Epidermal melanocyte (primary cell): ENCODE results near the gene DIO1.

Source experiments
- DNase-seq: peaks from one replicate; pipeline ENCODE4 v3.0.0; 2011; ENCODE audit warnings: low spot score; ENCODE audit not compliant: insufficient read length

DIO1 gene

DNA sequence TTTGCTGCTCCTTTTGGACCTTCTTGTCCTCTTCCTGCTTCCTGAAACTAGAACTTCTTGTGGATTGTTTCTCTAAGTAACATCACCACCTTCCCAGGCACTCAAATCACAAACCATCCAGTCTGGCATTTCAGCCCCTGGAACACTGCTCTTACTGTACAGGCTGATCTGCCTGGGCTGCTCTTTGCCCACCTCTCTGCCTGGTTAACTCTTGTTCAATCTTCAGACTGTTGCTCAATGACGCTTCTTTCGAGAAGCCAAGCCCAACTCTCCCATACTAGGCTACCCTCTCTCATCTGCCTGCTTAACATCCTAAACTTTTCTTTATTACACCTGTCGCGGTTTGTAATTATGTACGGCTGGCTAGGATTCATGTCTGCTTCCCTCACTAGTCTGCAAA is 657 bp downstream of the DIO1 start:
- DNase-seq, result no peak

DNA sequence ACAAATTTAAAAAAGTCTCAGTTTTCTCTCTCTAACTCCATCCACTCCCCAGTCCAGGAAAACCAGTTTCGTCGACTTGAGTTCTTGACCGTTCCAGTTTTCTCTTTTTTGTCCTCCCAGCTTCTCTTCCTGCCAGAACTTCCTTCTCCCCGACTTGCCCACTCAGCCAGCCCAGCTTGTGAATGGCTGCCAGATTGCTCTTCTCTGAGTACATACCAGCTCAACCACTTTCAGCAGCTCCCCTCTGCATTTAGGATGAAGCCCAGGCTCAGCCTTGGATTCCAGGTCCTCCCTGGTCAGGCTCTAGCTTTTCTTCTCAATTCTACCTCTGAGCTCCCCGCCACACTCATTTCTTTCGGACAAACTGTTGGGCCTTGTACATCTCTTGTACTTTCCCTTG is 1.4 kb downstream of the DIO1 start:
- no peak for DNase-seq

DNA sequence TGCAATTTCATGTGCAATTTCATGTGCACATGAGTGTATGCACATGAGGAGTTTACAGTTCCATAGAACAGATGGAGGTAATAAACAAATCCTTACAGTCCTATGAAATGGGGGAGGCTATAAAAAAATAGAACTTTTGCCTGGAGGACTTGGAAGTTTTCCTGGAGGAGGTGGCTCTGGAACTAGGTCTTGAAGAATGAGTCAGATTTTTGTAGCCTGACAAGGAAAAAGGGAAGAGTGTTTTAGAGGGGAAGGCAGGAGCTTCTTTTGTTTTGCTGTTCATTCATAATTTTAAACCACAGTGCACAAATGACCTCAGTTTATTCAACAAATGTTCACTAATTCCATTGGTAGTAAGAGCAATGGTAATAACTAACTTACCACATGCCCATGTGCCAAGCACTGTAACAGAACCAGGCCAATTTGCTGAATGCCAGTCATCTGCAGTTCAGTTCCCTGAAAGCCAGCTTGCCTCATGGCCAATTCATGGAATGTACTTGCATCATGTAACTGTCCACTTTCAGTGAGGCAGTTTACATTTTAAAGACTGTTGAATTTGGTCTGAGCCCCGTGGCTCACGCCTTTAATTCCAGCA is 2.7 kb downstream of the DIO1 start:
- peak; percentile 53 for DNase-seq

GRCh38 chr1:53899206-53899628 is 5.2 kb downstream of the DIO1 start:
- no peak for DNase-seq

DNA sequence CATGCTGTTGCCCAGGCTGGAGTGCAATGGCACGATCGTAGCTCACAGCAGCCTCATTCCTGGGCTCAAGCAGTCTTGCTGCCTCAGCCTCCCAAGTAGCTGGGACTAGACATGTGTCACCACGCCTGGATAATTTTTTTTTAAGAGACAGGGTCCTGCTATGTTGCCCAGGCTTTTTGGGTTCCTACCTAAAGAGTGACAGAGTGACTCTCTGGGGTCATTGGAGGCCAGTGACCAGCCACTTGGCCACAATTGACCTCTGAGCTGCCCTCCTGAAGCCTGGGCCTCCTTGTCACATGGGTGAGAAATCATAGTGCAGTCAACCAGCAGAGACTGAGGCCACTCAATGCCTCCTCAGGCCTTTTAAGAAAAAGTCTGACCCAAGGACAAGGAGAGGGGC is 5.7 kb downstream of the DIO1 start:
- DNase-seq, result no peak

DNA sequence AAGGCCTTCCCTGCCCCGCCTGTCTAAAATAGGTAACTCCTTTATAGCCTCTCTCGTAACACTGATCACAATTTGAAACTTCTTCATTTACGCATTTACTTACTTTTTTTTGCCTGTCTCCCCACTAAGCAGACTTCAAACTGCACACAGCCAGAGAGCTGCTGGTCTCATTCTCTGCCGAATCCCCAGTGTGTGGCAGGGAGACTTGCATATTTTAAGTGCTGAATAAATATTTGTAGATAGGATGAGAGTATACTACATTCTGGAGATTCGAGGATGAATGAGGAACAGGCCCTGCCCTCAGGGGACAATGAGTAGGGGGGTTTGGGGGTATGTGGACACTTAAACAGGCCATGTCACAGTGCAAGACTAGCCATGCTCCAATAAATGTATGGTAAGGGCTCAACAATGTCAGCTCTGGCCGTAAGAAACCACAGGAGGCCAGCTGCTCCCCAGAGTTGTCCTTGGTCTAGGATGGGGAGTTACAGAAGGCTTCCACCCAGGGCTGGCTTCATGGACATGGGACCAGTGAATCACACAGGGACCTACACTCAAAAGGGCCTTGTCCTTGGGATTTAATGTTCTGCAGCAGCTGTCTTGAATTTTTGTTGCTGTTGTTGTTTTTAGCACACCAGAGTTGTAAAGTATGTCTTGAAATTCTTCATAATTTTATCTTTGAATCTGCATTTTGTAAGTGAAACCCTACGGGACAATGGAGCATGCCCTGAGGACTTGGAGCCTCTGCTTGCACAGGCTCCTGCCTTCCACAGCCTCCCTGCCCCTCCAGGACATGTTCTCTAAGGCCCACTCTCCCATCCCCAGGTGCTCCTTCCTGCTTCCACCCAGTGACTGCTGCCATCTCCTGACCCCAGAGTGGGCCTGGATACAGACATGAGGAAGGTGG is 8.5 kb downstream of the DIO1 start:
- no peak for DNase-seq

GRCh38 chr1:53905509-53905908 is 11.5 kb downstream of the DIO1 start:
- no peak for DNase-seq

DNA sequence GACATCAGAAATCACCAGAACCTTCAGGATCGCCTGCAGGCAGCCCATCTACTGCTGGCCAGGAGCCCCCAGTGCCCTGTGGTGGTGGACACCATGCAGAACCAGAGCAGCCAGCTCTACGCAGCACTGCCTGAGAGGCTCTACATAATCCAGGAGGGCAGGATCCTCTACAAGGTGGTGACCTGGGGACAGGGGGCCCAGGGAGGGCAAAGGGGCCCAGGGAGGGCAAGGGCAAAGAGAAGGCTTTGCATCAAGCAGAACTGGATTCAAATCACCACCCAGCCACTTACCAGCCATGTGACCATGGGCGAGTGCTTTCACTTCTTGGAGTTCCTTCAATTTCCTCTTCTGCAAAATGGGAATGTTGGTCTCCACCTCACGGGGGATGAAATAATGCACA is 12.1 kb downstream of the DIO1 start:
- no peak for DNase-seq

GRCh38 chr1:53909946-53910345 is 16.0 kb downstream of the DIO1 start:
- no peak for DNase-seq

DNA sequence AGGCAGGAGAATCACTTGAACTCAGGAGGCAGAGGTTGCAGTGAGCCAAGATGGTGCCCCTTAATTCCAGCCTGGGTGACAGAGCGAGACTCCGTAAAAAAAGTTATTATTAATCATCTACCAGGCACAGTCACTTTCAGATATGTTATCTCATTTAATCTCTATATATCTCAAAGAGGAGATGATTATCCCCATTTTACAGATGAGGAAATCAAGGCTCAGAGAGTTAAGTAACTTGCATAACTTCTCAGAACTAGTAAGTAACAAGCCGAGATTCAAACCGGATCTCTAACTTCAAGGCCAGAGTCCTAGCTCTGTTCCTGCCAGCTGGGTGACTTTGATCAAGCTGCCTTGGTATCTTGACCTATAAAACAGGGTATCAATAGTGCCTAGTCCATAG is 17.5 kb downstream of the DIO1 start:
- no peak for DNase-seq

- no peak for DNase-seq
Measured at GRCh38 chr1:53913352-53914033, 19.5 kb downstream of the DIO1 start.

GRCh38 chr1:53918343-53918742 is 24.4 kb downstream of the DIO1 start:
- DNase-seq, result no peak

GRCh38 chr1:53919675-53920066 is 25.7 kb downstream of the DIO1 start:
- DNase-seq, result no peak

DNA sequence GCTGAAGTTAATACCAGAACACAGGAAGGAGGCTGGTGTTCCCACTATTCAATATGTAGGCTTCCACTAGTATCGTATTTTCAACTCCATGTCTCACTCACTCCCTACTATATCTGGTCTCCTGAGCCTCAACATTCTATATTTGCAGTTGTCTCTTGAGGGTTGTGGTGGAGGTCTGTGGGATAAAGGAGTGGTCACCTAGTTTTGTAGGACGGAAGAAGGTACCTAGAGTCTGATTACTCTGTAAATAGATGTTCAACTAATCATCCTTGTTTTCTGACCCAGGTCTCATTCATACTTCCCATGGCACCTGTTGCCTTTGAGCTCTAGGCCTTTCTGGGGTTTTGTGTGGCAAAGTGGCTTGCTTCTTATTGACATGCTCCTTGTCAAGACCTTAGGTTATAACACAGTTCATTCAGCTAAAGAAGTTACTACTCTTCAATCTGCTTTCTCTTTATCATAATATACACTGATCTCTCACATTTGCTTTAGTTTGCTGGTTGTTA is 33.4 kb downstream of the DIO1 start:
- no peak for DNase-seq

GRCh38 chr1:53929246-53929960 is 35.4 kb downstream of the DIO1 start:
- no peak for DNase-seq

DNA sequence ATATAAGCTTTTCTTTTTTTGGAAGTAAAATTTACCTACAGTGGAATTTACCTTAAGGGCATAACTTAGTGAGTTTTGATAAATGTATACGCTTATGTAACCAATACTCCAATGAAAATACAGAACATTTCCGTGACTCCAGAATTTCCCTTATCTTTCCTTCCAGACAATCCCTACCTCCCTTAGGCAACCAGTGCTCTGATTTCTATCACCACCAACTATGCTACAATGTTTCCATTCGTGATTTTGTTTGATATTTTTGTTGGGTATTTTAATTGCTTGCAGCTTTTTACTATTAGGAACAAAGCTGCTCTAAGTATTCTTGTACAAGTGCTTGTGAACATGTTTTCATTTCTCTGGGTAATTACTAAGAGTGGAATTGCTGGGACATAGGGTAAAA is 36.9 kb downstream of the DIO1 start:
- DNase-seq, result no peak

DNA sequence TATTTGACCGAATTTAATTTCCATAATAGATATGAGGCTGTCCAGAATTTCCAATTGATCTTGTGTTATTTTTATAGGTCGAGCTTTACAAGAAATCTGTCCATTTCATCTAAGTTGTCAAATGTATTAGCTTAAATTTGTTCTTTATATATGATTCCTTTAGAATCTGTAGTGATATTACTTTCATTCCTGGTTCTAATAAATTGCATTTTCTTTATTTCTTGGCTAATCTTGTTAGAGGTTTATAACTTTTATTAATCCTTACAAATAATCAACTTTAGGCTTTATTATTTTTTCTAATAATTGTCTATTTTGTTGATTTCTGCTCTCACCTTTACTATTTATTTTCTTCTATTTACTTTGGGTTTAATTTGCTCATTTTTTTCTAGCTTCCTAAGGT is 37.5 kb downstream of the DIO1 start:
- no peak for DNase-seq

DNA sequence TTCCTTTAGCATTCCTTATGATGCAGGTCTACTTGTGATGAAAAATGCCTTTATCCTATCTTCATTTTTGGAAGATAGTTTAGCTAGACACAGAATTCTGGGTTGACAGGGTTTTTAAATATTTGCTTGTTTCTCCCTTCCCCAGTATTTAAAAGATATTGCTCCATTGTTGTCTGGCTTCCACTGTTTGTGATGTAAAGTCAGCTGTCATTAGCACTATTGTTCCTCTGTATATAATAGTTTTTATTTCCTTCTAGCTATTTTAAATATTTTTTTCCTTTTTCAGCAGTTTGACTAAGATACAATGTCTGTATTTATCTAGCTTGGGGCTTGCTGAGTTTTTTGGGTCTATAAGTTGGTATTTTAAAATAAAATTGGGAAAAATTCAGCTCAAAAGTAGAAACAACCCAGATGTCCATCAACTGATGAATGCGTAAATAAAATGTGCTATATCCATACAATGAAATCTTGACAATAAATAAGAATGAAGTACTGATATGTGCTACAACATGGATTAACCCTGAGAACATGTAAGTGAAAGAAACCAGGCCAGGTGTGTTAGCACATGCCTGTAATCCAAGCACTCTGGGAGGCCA is 40.3 kb downstream of the DIO1 start:
- no peak for DNase-seq

DNA sequence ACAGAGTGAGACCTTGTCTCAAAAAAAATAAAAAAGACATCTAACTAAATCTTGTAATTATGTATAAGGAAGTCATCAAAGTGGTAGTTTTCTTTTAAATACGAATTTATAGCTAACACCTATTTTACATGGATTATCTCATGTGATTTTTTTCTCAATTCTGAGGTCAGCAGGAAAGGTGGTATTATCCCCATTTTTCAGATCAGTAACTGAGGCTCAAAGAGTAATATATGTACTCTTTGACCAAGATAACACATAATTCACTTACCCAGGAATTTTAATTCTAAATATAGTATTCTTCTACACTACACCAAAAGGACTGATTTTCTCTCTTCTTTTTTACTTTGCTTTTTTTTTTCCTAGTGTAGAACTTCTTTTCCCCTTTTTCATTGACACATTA is 42.4 kb downstream of the DIO1 start:
- DNase-seq, result no peak

GRCh38 chr1:53938136-53938830 is 44.3 kb downstream of the DIO1 start:
- no peak for DNase-seq
